ENCODE measurements around the gene TMEM95.
A peak's percentile ranks its signal among the peaks of the same experiment; 100 is the strongest.
"Not testable (repeated sequence)": the region's sequence is repeated elsewhere in the genome, so short reads cannot be mapped to it uniquely, and the experiment has no call there.

TMEM95 gene

GRCh38 chr17:7324438-7324779 is 30.5 kb upstream of the TMEM95 start:
- DNase-seq: no peak

GRCh38 chr17:7325031-7325528 is 29.9 kb upstream of the TMEM95 start:
- DNase-seq: no peak

GRCh38 chr17:7326186-7326585 is 28.8 kb upstream of the TMEM95 start:
- DNase-seq: no peak

- no peak for DNase-seq
These were observed 27.9 kb upstream of the TMEM95 start for GRCh38 chr17:7327056-7327455.

GRCh38 chr17:7327501-7327900 is 27.5 kb upstream of the TMEM95 start:
- no peak for DNase-seq

- DNase-seq: no peak
These were observed 26.9 kb upstream of the TMEM95 start for GRCh38 chr17:7328009-7328408.

GRCh38 chr17:7328840-7329373 is 26.0 kb upstream of the TMEM95 start, which contains the start of gene NEURL4:
Gene NEURL4 (minus strand): TSS chr17:7329335. CDS start chr17:7329312, 23 bp downstream.
- DNase-seq: no peak

- peak; percentile 92 for DNase-seq
These were observed 25.5 kb upstream of the TMEM95 start for GRCh38 chr17:7329374-7329996.

GRCh38 chr17:7329997-7330637 is 24.8 kb upstream of the TMEM95 start:
- peak; percentile 70 for DNase-seq

GRCh38 chr17:7330638-7331015 is 24.3 kb upstream of the TMEM95 start:
- DNase-seq: no peak

- no peak for DNase-seq
These were observed 22.8 kb upstream of the TMEM95 start for GRCh38 chr17:7332111-7332510.

GRCh38 chr17:7332600-7333069 is 22.3 kb upstream of the TMEM95 start:
- DNase-seq: not testable (repeated sequence)

GRCh38 chr17:7334938-7335538 is 19.9 kb upstream of the TMEM95 start:
- no peak for DNase-seq

GRCh38 chr17:7335765-7336164 is 19.2 kb upstream of the TMEM95 start:
- DNase-seq: not testable (repeated sequence)

- DNase-seq: peak; percentile 86
These were observed 18.4 kb upstream of the TMEM95 start, which contains the start of gene ACAP1 for GRCh38 chr17:7336240-7337175. Gene ACAP1 (plus strand): TSS chr17:7336529. CDS start chr17:7336735, 206 bp downstream.

GRCh38 chr17:7337600-7337999 is 17.4 kb upstream of the TMEM95 start:
- DNase-seq: not testable (repeated sequence)

GRCh38 chr17:7340179-7340578 is 14.8 kb upstream of the TMEM95 start:
- DNase-seq: no peak

GRCh38 chr17:7341842-7342241 is 13.1 kb upstream of the TMEM95 start:
- DNase-seq: no peak

GRCh38 chr17:7343250-7343649 is 11.7 kb upstream of the TMEM95 start:
- DNase-seq: no peak

- no peak for DNase-seq
These were observed 8.0 kb upstream of the TMEM95 start for GRCh38 chr17:7346761-7347614.

GRCh38 chr17:7347630-7348477 is 7.1 kb upstream of the TMEM95 start:
- DNase-seq: no peak
